AG04449 (cell line): Measurements from ENCODE around the gene VAPB.

Source experiments
- CTCF ChIA-PET: fragments of 350-600 bp; formaldehyde crosslinking; extraction: SDS; loops from one replicate; lab custom pipeline; 2021; ENCODE audit warnings: antibody characterized with exemption; lab: Yijun Ruan, JAX
- POLR2A ChIA-PET: fragments of 400-600, 350-600 bp; formaldehyde crosslinking; extraction: SDS; loops from one replicate; lab custom pipeline; 2020; ENCODE audit warnings: antibody characterized with exemption, inconsistent platforms; lab: Yijun Ruan, JAX
- DNase-seq: peaks from one replicate; pipeline ENCODE4 v3.0.0-alpha.2; 2010; ENCODE audit warnings: low read depth, low spot score
- H3K4me3 ChIP-seq: 2 replicates; pipeline ENCODE4 v1.5.1; 2011; ENCODE audit warnings: low read depth, mild to moderate bottlenecking, control low read depth, low read length
- CTCF ChIP-seq: IDR thresholded peaks from one replicate; pipeline ENCODE4 v1.5.1; 2011; ENCODE audit warnings: mild to moderate bottlenecking, moderate library complexity, low read length, control low read depth, inconsistent platforms; ENCODE audit not compliant: insufficient read depth; ENCODE audit errors: missing control alignments

The VAPB gene

DNA sequence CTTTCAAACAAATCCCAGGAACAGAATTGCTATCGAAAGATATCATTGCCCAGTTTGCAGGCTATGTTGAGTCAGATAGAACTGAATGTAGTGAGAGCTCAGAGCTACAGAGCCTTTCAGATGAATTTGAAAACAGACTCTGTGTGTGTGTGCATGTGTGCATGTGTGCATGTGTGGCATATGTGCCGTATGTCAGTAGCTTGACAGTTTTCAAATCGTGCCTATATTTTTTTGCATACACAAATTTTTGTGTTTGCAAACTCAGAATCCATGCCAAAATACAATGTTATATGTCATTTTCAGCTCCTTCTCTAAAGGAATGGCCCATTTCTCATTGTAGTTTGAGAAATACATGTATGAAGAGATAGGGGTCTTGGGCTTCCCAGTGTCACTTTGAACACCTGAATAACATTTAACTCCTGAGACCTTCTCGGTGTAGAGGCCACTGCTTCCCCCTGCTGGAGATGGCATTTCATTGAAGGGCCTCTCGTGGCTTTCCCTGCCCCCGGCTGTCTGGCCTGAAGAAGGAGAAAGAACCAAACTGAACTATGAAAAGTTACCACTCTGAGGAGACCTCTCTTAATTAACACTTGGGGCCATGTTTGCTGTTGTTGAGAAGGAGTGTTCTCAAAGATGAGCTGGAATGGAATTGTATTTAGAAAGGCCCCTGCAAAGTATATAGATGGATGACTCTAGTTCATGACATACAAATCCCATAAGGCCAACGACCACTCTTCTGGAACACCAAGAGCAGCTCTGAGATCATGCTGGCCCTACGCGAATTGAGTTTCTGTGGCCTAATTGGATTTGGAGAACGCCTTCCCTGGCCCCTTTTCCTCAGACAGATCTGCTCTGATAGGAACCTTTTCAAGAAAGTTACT, 58.7 kb downstream of the VAPB start:
- CTCF ChIA-PET = interaction anchor here (0.6 to 5.4 kb wide), 41 partner anchors 10 to 230 kb away, joined by 3 to 62 read pairs (median 4); partner anchors contain the start of gene RAB22A
- H3K4me3 ChIP-seq = no peak overlapping the region
- POLR2A ChIA-PET = no interaction called here

DNA sequence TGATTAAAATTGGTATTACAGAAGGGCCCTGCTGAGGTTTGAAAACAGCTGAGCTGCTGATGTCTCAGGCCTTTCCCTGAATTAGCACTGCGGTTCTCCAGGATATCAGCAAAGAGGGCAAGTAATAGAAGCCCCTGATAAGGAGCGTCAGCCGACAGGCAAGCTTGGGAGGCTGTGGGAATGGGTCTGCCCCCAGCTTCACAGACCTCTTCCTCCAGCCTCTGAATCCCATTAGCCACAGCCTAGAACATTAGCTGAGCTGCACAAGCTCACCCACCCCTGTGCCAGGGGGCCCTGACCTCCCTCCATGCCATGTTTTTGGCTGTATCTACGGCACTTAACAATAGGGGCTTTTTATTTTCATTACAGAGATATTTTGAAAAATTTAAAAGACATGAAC, 59.9 kb downstream of the VAPB start:
- no peak for DNase-seq
- ChIA-PET CTCF (interaction anchor here (1.2 to 5.4 kb wide), 10 partner anchors 9 to 229 kb away, joined by 4 to 62 read pairs (median 12); no protein-coding TSS in a partner anchor), POLR2A (interaction anchor here (0.7 kb wide), 1 partner anchor 66 kb away, joined by 3 read pairs; the partner anchor contains the start of gene APCDD1L)
- no peak overlapping the region for H3K4me3 ChIP-seq
- TF ChIP-seq CTCF = no peak

More for the DNA sequence above, 58.7 kb downstream of the VAPB start:
- peak; percentile 82 for TF ChIP-seq CTCF
- no peak for DNase-seq

GRCh38 chr20:58449681-58450221, 60.7 kb downstream of the VAPB start:
- CTCF ChIA-PET = interaction anchor here (5.4 kb wide), 1 partner anchor 212 kb away, joined by 62 read pairs; no protein-coding TSS in a partner anchor
- H3K4me3 ChIP-seq = no peak overlapping the region
- DNase-seq = no peak
- no peak for TF ChIP-seq CTCF
- POLR2A ChIA-PET = interaction anchor here (0.6 kb wide), 1 partner anchor 402 kb away, joined by 3 read pairs; no protein-coding TSS in a partner anchor

DNA sequence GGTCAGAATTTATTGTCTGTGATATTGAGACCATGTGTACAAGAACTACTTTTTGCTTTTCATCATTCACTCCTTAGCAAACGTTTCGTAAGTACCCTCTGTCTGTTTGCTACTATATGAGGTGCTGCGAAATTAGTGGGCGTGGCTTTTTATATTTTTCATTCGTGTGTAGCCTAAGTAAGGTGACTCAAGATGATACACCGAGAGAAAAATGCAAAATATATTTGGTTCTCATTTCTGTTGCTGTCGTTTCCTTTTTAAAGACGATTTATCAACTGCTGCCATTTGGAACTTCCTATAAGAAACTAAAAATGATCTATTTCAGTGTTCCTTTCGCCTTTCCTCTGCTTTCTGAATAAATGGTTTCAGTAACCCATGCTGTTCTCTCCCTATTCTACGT, 61.2 kb downstream of the VAPB start:
- no peak overlapping the region for H3K4me3 ChIP-seq
- DNase-seq = no peak
- POLR2A ChIA-PET = no interaction called here
- no peak for TF ChIP-seq CTCF
- CTCF ChIA-PET = interaction anchor here (5.4 kb wide), 1 partner anchor 213 kb away, joined by 62 read pairs; no protein-coding TSS in a partner anchor

DNA sequence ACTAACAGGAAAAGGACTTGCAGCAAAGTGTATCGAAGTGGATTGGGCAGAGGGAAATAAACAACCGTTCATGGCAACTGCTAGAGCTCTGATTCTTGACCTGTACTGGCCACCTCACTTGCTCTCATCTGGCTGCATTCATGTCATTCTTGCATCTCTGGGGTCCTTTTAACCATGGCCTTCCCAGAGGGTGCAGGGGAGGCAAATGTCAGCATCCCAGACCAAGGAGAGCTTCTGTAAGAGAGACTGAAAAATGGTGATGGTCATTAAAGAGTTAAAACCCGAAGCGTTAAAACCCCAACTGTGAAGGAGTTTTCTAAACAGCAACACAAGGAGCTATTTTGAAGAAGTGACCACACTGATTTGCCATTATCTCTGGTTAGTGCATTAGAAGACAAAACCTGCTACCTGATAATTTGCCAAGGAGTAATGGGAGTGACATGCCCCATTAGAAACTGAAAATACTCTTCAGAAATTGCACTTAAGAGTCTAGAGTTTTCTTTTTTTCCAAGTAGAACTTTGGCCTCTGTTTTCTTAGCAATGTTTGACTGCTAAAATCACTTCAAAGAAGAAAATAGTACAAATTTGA, 63.7 kb downstream of the VAPB start:
- DNase-seq = no peak
- no peak for TF ChIP-seq CTCF
- CTCF ChIA-PET = no interaction called here
- no peak overlapping the region for H3K4me3 ChIP-seq
- POLR2A ChIA-PET = no interaction called here
